ENCODE data around the gene COL23A1. TPM values are rescaled to one million over a fixed set of nuclear protein-coding genes. Genes with fewer than 3 reads are reported as not detected.

The COL23A1 gene
- total and polyA plus RNA-seq, 2 of the 13 experiments (the other 11 are each of a cell fraction or from before 2014, with no cell fraction given), result not detected

DNA sequence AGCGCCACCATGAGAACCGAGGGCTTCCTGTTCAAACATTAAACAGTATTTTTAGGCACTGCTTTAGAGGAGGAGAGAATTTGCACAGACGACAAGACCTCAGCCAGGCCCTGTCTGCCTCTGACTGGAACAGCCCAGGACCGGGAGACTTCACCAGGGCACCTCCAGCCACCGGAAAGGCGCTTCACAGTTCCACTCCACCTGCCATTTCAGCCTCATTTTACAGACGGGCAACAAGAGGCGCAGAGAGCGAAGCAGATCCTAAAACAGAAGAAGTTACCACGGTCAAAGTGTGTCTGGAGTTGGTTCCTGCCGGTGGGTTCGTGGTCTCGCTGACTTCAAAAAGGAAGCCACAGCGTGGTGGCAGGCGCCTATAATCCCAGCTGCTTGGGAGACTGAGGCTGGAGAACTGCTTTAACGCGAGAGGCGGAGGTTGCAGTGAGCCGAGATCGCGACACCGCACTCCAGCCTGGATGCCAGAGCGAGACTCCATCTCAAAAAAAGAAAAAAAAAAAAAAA, 28.4 kb downstream of the COL23A1 start:
- H3K9me3 ChIP-seq (ENCODE audit: low read length), result no peaks in the 10 kb centered on the region
- TF ChIP-seq, protein P1, sequence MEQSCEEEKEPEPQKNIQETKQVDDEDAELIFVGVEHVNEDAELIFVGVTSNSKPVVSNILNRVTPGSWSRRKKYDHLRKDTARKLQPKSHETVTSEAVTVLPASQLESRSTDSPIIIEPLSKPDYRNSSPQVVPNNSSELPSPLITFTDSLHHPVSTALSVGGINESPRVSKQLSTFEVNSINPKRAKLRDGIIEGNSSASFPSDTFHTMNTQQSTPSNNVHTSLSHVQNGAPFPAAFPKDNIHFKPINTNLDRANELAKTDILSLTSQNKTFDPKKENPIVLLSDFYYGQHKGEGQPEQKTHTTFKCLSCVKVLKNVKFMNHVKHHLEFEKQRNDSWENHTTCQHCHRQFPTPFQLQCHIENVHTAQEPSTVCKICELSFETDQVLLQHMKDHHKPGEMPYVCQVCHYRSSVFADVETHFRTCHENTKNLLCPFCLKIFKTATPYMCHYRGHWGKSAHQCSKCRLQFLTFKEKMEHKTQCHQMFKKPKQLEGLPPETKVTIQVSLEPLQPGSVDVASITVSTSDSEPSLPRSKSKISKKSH (CRISPR knock-in tag; IDR thresholded peaks at IDR 0.05; ENCODE audit: borderline replicate concordance), result no peak
- TF ChIP-seq ZNF282 (IDR thresholded peaks at IDR 0.05; ENCODE audit: partially characterized antibody) (no peak), NR1H2 (CRISPR knock-in tag; IDR thresholded peaks at IDR 0.05; ENCODE audit: borderline replicate concordance, low read depth) (no peak), SRSF4 (IDR thresholded peaks at IDR 0.05; ENCODE audit: low read depth, low read length, poor library complexity, severe bottlenecking) (no peak), ZNF782 (CRISPR knock-in tag; IDR thresholded peaks at IDR 0.05; ENCODE audit: borderline replicate concordance) (no peak), GPN1 (CRISPR knock-in tag; IDR thresholded peaks at IDR 0.05; ENCODE audit: borderline replicate concordance) (no peak), ATAD3A (CRISPR knock-in tag; IDR thresholded peaks at IDR 0.05) (no peak), TARDBP (CRISPR knock-in tag; IDR thresholded peaks at IDR 0.05) (no peak), MIXL1 (CRISPR knock-in tag; IDR thresholded peaks at IDR 0.05) (no peak), MLLT10 (CRISPR knock-in tag; IDR thresholded peaks at IDR 0.05) (no peak), ARNTL (CRISPR knock-in tag; IDR thresholded peaks at IDR 0.05) (no peak), AHR (CRISPR knock-in tag; IDR thresholded peaks at IDR 0.05) (no peak)
- H3K4me2 ChIP-seq (ENCODE audit: low read depth, low read length), result no peak overlapping the region
- ChIA-PET POLR2A (no interaction called here), CTCF (ENCODE audit: low intra/inter-chr PET ratio, low total read pairs) (no interaction called here)
- H3K27ac ChIP-seq (ENCODE audit: extremely low read length, insufficient read depth, low read length), result no peak overlapping the region
- peaks cover 2 to 32% of the 10 kb centered on the region in 2 experiments; a peak in 2 of 5 replicates for H3K27me3 ChIP-seq (ENCODE audit: control insufficient read depth in 1 of 2, insufficient read depth in 2 of 2, low read length in 2 of 2)
- FAIRE-seq (no peak), DNase-seq (ENCODE audit: low spot score) (no peak), ATAC-seq (no peak)
- no peaks in the 10 kb centered on the region for H3K36me3 ChIP-seq (replicated peaks in 1 of 2; ENCODE audit: control insufficient read depth in 1 of 2, insufficient read depth in 2 of 2, low read length in 2 of 2)
- H3K79me2 ChIP-seq (ENCODE audit: insufficient read depth, low read length), result no peaks in the 10 kb centered on the region
- no peak overlapping the region for H3K9ac ChIP-seq (ENCODE audit: insufficient read depth, low read depth, low read length)
- no peaks in the 10 kb centered on the region for H4K20me1 ChIP-seq (ENCODE audit: insufficient read depth, low read length)
- WGBS (ENCODE audit: low lambda C conversion rate), result 70% methylated on average over 23 of the region's 23 CpGs
- no peaks in the 10 kb centered on the region for H3K4me1 ChIP-seq (ENCODE audit: insufficient read depth, low read length)
- BruUV-seq (replicated peaks), result no TSS peak
- H3K4me3 ChIP-seq (replicated peaks in 1 of 3; ENCODE audit: insufficient read depth in 1 of 3, low read depth in 2 of 3, low read length in 3 of 3), result no peak overlapping the region
- no peak overlapping the region for H2AFZ ChIP-seq (ENCODE audit: low read length)
- intact Hi-C loops (cut with micrococcal nuclease; ENCODE audit: unreplicated experiment), result no loop called here
- in situ Hi-C loops (cut with HindIII; ENCODE audit: extremely low pct_ligation_motif_present, low pct_unique_long_range_greater_than_20kb), result no loop called here
